ENCODE data around the gene SS18. TPM values are rescaled to one million over a fixed set of nuclear protein-coding genes. Genes with fewer than 3 reads are reported as not detected.

The SS18 gene
- total RNA-seq, 3 donors from 2014 or later: 56.7 to 62.9 (median 59.3) TPM

- peaks cover 8% of the 10 kb centered on the region for H3K9me3 Mint-ChIP-seq
- ATAC-seq: no peak
- no peak for DNase-seq
- H3K36me3 Mint-ChIP-seq (ENCODE audit: insufficient read depth): peaks cover 5% of the 10 kb centered on the region
- no peaks in the 10 kb centered on the region for H3K27me3 Mint-ChIP-seq (ENCODE audit: low read depth)
- H3K4me1 Mint-ChIP-seq (ENCODE audit: low read depth): no peaks in the 10 kb centered on the region
- H3K4me3 Mint-ChIP-seq: no peak overlapping the region
Measured at GRCh38 chr18:26003817-26004216, 86.6 kb downstream of the SS18 start.

- peaks cover 8% of the 10 kb centered on the region for H3K9me3 Mint-ChIP-seq
- no peak for ATAC-seq
- no peaks in the 10 kb centered on the region for H3K4me1 Mint-ChIP-seq (ENCODE audit: low read depth)
- no peaks in the 10 kb centered on the region for H3K27me3 Mint-ChIP-seq (ENCODE audit: low read depth)
- no peak for DNase-seq
- H3K36me3 Mint-ChIP-seq (ENCODE audit: insufficient read depth): peaks cover 5% of the 10 kb centered on the region
- H3K4me3 Mint-ChIP-seq: no peak overlapping the region
Measured at GRCh38 chr18:26003356-26003755, 87.1 kb downstream of the SS18 start.

- Mint-ChIP-seq H3K27me3 (ENCODE audit: low read depth) (no peaks in the 10 kb centered on the region), H3K4me1 (ENCODE audit: low read depth) (no peaks in the 10 kb centered on the region), H3K4me3 (no peak overlapping the region), H3K36me3 (ENCODE audit: insufficient read depth) (peaks cover 5% of the 10 kb centered on the region), H3K9me3 (peaks cover 8% of the 10 kb centered on the region)
- no peak for DNase-seq
- no peak for ATAC-seq
Measured at GRCh38 chr18:26002375-26002910, 88.0 kb downstream of the SS18 start.

GRCh38 chr18:25998461-25998860 is 92.0 kb downstream of the SS18 start:
- no peaks in the 10 kb centered on the region for H3K4me1 Mint-ChIP-seq (ENCODE audit: low read depth)

GRCh38 chr18:25992566-25992965 is 97.8 kb downstream of the SS18 start:
- Mint-ChIP-seq H3K4me1 (ENCODE audit: low read depth) (no peaks in the 10 kb centered on the region), H3K36me3 (ENCODE audit: insufficient read depth) (no peaks in the 10 kb centered on the region), H3K27me3 (ENCODE audit: low read depth) (peaks cover 2% of the 10 kb centered on the region), H3K9me3 (no peaks in the 10 kb centered on the region), H3K4me3 (no peak overlapping the region)
- DNase-seq: no peak
- no peak for ATAC-seq

More at GRCh38 chr18:25998461-25998860, 92.0 kb downstream of the SS18 start:
- no peak for ATAC-seq
- Mint-ChIP-seq H3K4me3 (no peak overlapping the region), H3K36me3 (ENCODE audit: insufficient read depth) (peaks cover 5% of the 10 kb centered on the region), H3K9me3 (peaks cover 8% of the 10 kb centered on the region), H3K27me3 (ENCODE audit: low read depth) (no peaks in the 10 kb centered on the region)
- no peak for DNase-seq

- Mint-ChIP-seq H3K9me3 (no peaks in the 10 kb centered on the region), H3K27me3 (ENCODE audit: low read depth) (peaks cover 2% of the 10 kb centered on the region), H3K36me3 (ENCODE audit: insufficient read depth) (no peaks in the 10 kb centered on the region), H3K4me3 (no peak overlapping the region), H3K4me1 (ENCODE audit: low read depth) (no peaks in the 10 kb centered on the region)
- ATAC-seq (no peak), DNase-seq (no peak)
Measured at GRCh38 chr18:25990473-25990872, 99.9 kb downstream of the SS18 start.

- Mint-ChIP-seq H3K9me3 (no peaks in the 10 kb centered on the region), H3K36me3 (ENCODE audit: insufficient read depth) (no peaks in the 10 kb centered on the region), H3K27me3 (ENCODE audit: low read depth) (no peaks in the 10 kb centered on the region), H3K4me1 (ENCODE audit: low read depth) (no peaks in the 10 kb centered on the region), H3K4me3 (no peak overlapping the region)
- DNase-seq (no peak), ATAC-seq (no peak)
Measured at GRCh38 chr18:25985707-25986394, 104.6 kb downstream of the SS18 start.

- no peaks in the 10 kb centered on the region for H3K27me3 Mint-ChIP-seq (ENCODE audit: low read depth)
- H3K4me1 Mint-ChIP-seq (ENCODE audit: low read depth): no peaks in the 10 kb centered on the region
- H3K9me3 Mint-ChIP-seq: no peaks in the 10 kb centered on the region
Measured at GRCh38 chr18:25983730-25984129, 106.7 kb downstream of the SS18 start.

GRCh38 chr18:25982961-25983360 is 107.5 kb downstream of the SS18 start:
- ATAC-seq (no peak), DNase-seq (no peak)
- no peak overlapping the region for H3K4me3 Mint-ChIP-seq
- H3K9me3 Mint-ChIP-seq: no peaks in the 10 kb centered on the region
- no peaks in the 10 kb centered on the region for H3K36me3 Mint-ChIP-seq (ENCODE audit: insufficient read depth)
- no peaks in the 10 kb centered on the region for H3K4me1 Mint-ChIP-seq (ENCODE audit: low read depth)
- H3K27me3 Mint-ChIP-seq (ENCODE audit: low read depth): no peaks in the 10 kb centered on the region

More at GRCh38 chr18:25983730-25984129, 106.7 kb downstream of the SS18 start:
- Mint-ChIP-seq H3K36me3 (ENCODE audit: insufficient read depth) (no peaks in the 10 kb centered on the region), H3K4me3 (no peak overlapping the region)
- ATAC-seq: no peak
- no peak for DNase-seq

GRCh38 chr18:25982153-25982552 is 108.3 kb downstream of the SS18 start:
- Mint-ChIP-seq H3K36me3 (ENCODE audit: insufficient read depth) (no peaks in the 10 kb centered on the region), H3K9me3 (no peaks in the 10 kb centered on the region), H3K4me3 (no peak overlapping the region), H3K27me3 (ENCODE audit: low read depth) (no peaks in the 10 kb centered on the region), H3K4me1 (ENCODE audit: low read depth) (peaks cover 2% of the 10 kb centered on the region)
- DNase-seq: no peak
- ATAC-seq: no peak

- ATAC-seq: no peak
Measured at GRCh38 chr18:25979369-25980040, 110.9 kb downstream of the SS18 start.

GRCh38 chr18:25976554-25976953 is 113.9 kb downstream of the SS18 start:
- Mint-ChIP-seq H3K36me3 (ENCODE audit: insufficient read depth) (no peaks in the 10 kb centered on the region), H3K9me3 (peaks cover 3% of the 10 kb centered on the region)

More at GRCh38 chr18:25979369-25980040, 110.9 kb downstream of the SS18 start:
- no peak overlapping the region for H3K4me3 Mint-ChIP-seq
- no peak for DNase-seq
- no peaks in the 10 kb centered on the region for H3K27me3 Mint-ChIP-seq (ENCODE audit: low read depth)
- H3K9me3 Mint-ChIP-seq: no peaks in the 10 kb centered on the region
- peaks cover 2% of the 10 kb centered on the region for H3K4me1 Mint-ChIP-seq (ENCODE audit: low read depth)
- H3K36me3 Mint-ChIP-seq (ENCODE audit: insufficient read depth): no peaks in the 10 kb centered on the region

GRCh38 chr18:25974630-25975077 is 115.8 kb downstream of the SS18 start:
- Mint-ChIP-seq H3K4me3 (no peak overlapping the region), H3K9me3 (peaks cover 3% of the 10 kb centered on the region), H3K36me3 (ENCODE audit: insufficient read depth) (no peaks in the 10 kb centered on the region), H3K4me1 (ENCODE audit: low read depth) (peaks cover 2% of the 10 kb centered on the region), H3K27me3 (ENCODE audit: low read depth) (no peaks in the 10 kb centered on the region)
- no peak for ATAC-seq
- DNase-seq: no peak

More at GRCh38 chr18:25976554-25976953, 113.9 kb downstream of the SS18 start:
- no peak for ATAC-seq
- no peaks in the 10 kb centered on the region for H3K27me3 Mint-ChIP-seq (ENCODE audit: low read depth)
- no peak for DNase-seq
- H3K4me1 Mint-ChIP-seq (ENCODE audit: low read depth): peaks cover 2% of the 10 kb centered on the region
- no peak overlapping the region for H3K4me3 Mint-ChIP-seq

Measured in activated T-cell treated with anti-CD3 and anti-CD28 coated beads, Interleukin-2, amount 50 U/mL, for 4 hours (primary cell).